ENCODE results near the gene NPR2.

The NPR2 gene

GRCh38 chr9:35835766-35836165, 44.4 kb downstream of the NPR2 start:
- ChIA-PET POLR2A (no interaction called here), CTCF (interaction anchor here (0.7 to 5.0 kb wide), 12 partner anchors 8 to 108 kb away, joined by 3 to 39 read pairs (median 4); no protein-coding TSS in a partner anchor)
- no peak for TF ChIP-seq CTCF (IDR thresholded peaks at IDR 0.05; ENCODE audit: control extremely low read depth, extremely low read depth, low read depth, missing control alignments)
- DNase-seq (ENCODE audit: extremely low spot score) = no peak

GRCh38 chr9:35836595-35836994, 45.2 kb downstream of the NPR2 start:
- no peak for TF ChIP-seq CTCF (IDR thresholded peaks at IDR 0.05; ENCODE audit: control extremely low read depth, extremely low read depth, low read depth, missing control alignments)
- DNase-seq (ENCODE audit: extremely low spot score) = no peak
- POLR2A ChIA-PET = no interaction called here
- CTCF ChIA-PET = interaction anchor here (0.8 to 5.0 kb wide), 6 partner anchors 8 to 80 kb away, joined by 3 to 39 read pairs (median 8); no protein-coding TSS in a partner anchor

- ChIA-PET POLR2A (no interaction called here), CTCF (interaction anchor here (1.1 to 4.8 kb wide), 7 partner anchors 8 to 231 kb away, joined by 3 to 44 read pairs (median 4); partner anchors contain the start of genes FAM221B and TMEM8B)
- no peak for TF ChIP-seq CTCF (IDR thresholded peaks at IDR 0.05; ENCODE audit: control extremely low read depth, extremely low read depth, low read depth, missing control alignments)
- DNase-seq (ENCODE audit: extremely low spot score) = no peak
These were observed 48.5 kb downstream of the NPR2 start for GRCh38 chr9:35839926-35840325.

- TF ChIP-seq CTCF (IDR thresholded peaks at IDR 0.05; ENCODE audit: control extremely low read depth, extremely low read depth, low read depth, missing control alignments) = no peak
- ChIA-PET CTCF (interaction anchor here (1.0 to 4.8 kb wide), 8 partner anchors 9 to 144 kb away, joined by 3 to 44 read pairs (median 6); partner anchors contain the start of genes FAM221B and TMEM8B), POLR2A (no interaction called here)
- DNase-seq (ENCODE audit: extremely low spot score) = no peak
These were observed 49.7 kb downstream of the NPR2 start for GRCh38 chr9:35840881-35841644.

GRCh38 chr9:35841645-35841900, 50.2 kb downstream of the NPR2 start:
- TF ChIP-seq CTCF (IDR thresholded peaks at IDR 0.05; ENCODE audit: control extremely low read depth, extremely low read depth, low read depth, missing control alignments) = no peak
- ChIA-PET CTCF (interaction anchor here (1.0 to 4.8 kb wide), 9 partner anchors 9 to 145 kb away, joined by 3 to 44 read pairs (median 4); partner anchors contain the start of genes FAM221B and TMEM8B), POLR2A (interaction anchor here (1.1 kb wide), 1 partner anchor 13 kb away, joined by 3 read pairs; the partner anchor contains the start of genes FAM221B and TMEM8B)
- no peak for DNase-seq (ENCODE audit: extremely low spot score)

GRCh38 chr9:35842020-35842745, 50.8 kb downstream of the NPR2 start:
- ChIA-PET POLR2A (interaction anchor here (0.5 to 1.1 kb wide), 3 partner anchors 8 to 13 kb away, joined by 3 to 4 read pairs (median 3); partner anchors contain the start of genes FAM221B and TMEM8B), CTCF (interaction anchor here (1.0 to 4.8 kb wide), 10 partner anchors 9 to 324 kb away, joined by 3 to 44 read pairs (median 4); partner anchors contain the start of genes FAM221B and TMEM8B)
- no peak for TF ChIP-seq CTCF (IDR thresholded peaks at IDR 0.05; ENCODE audit: control extremely low read depth, extremely low read depth, low read depth, missing control alignments)
- DNase-seq (ENCODE audit: extremely low spot score) = no peak
